ENCODE data around the gene EPHA2. TPM values are rescaled to one million over a fixed set of nuclear protein-coding genes. Genes with fewer than 3 reads are reported as not detected.
A peak's percentile ranks its signal among the peaks of the same experiment; 100 is the strongest.

EPHA2 gene
- total RNA-seq, 4 donors from 2014 or later = 30.0 to 66.9 (median 35.9) TPM

- DNase-seq (ENCODE audit: low spot score in 2 of 2) = no peak
- Histone ChIP-seq H3K4me1 (peaks cover 0 to 77% (median 4%) of the 10 kb centered on the region in 4 donors), H3K9me3 (no peaks in the 10 kb centered on the region), H3K27ac (peak overlapping the region in 3 of 4 donors; percentile 27 to 81 (median 56)), H3K4me3 (no peak overlapping the region), H3K36me3 (peaks cover 0 to 36% (median 0%) of the 10 kb centered on the region in 3 donors), H3K27me3 (no peaks in the 10 kb centered on the region)
- WGBS, 2 donors = 67 to 86% methylated on average over 3 of the region's 4 CpGs
- no peak for TF ChIP-seq EP300 (IDR thresholded peaks at IDR 0.05)
Measured at GRCh38 chr1:16122350-16122881, 33.5 kb downstream of the EPHA2 start.

DNA sequence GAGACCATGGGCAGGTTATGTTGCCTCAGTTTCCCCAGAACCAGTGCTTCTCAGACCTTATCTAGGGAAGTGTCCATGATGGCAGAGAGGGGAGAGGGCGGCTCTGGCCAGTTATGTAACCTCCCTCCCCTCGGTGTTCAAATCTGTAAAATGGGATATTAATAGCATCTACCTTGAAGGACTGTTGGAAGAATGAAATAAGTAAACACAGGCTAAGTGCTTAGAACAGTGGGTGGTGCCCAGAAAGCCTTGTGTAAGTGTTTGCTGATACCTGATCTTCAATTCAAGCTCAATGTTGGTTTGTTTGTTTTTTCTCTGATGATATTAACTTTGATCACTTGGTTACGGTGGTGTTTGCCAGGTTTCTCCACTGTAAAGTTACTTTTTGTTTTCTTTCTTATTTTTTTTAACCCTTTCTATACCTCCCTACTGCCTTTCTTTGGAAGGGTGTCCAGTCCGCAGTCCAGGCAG is 34.9 kb downstream of the EPHA2 start:
- H3K27me3 ChIP-seq = no peaks in the 10 kb centered on the region
- peak overlapping the region in 2 of 4 donors; percentile 43 to 81 for H3K27ac ChIP-seq
- no peak for TF ChIP-seq CTCF (IDR thresholded peaks at IDR 0.05)
- H3K4me1 ChIP-seq = peaks cover 0 to 74% (median 5%) of the 10 kb centered on the region in 4 donors
- H3K9me3 ChIP-seq = no peaks in the 10 kb centered on the region
- peaks cover 0 to 21% (median 0%) of the 10 kb centered on the region in 3 donors for H3K36me3 ChIP-seq
- WGBS, 2 donors = 64% methylated on average over 4 of the region's 4 CpGs
- no peak for DNase-seq (ENCODE audit: low spot score in 2 of 2)
- H3K4me3 ChIP-seq = no peak overlapping the region

DNA sequence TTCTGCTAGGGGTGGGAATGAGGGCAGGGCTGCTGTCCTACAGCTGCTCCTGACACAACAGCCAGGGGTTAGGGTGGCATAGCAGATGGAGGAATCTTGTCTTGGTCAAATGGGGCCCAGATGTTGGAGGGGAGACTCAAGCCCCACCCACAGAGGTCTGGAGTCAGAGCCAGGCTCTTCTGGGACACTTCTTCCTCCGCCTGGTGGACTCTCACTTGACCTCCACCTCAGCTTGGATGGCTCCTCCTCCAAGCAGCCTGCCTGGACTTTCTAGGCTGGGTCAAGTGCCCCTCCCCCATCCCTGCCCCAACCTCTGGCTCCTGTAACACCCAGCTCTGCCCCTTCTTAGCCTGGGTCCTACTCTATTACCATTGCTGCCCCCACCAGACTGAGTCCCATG is 35.5 kb downstream of the EPHA2 start:
- H3K9me3 ChIP-seq = no peaks in the 10 kb centered on the region
- WGBS, 2 donors = 83% methylated on average over 1 of the region's 1 CpG
- H3K4me1 ChIP-seq = peaks cover 0 to 73% (median 6%) of the 10 kb centered on the region in 4 donors
- TF ChIP-seq EP300 (IDR thresholded peaks at IDR 0.05) = no peak
- no peak for TF ChIP-seq POLR2A (IDR thresholded peaks at IDR 0.05)
- TF ChIP-seq CTCF (IDR thresholded peaks at IDR 0.05) = no peak
- no peak overlapping the region for H3K4me3 ChIP-seq
- peak overlapping the region in 2 of 4 donors; percentile 7 to 81 for H3K27ac ChIP-seq
- no peak for DNase-seq (ENCODE audit: low spot score in 2 of 2)
- H3K27me3 ChIP-seq = no peaks in the 10 kb centered on the region
- peaks cover 0 to 16% (median 0%) of the 10 kb centered on the region in 3 donors for H3K36me3 ChIP-seq

DNA sequence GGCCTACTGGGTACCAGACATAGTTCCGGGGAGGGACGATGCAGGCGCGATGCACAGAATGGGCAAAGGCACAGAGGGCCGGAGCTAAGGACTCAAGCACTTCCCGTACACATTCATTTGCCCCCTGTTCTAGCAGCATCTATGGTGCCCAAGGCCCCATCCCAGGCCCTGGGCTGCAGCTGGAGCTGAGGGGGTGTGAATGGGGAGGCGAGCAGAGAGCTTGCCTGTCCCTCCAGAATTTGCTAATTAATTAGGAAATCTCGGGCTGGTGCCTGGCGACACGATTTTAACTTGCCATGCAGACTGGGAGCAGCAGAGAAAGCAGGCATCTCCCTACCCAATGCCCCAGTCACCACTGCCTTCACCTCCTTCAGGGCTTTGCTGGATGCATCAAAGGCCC is 35.9 kb downstream of the EPHA2 start:
- no peak overlapping the region for H3K4me3 ChIP-seq
- 71 to 83% methylated on average over 10 of the region's 10 CpGs for WGBS, 2 donors

GRCh38 chr1:16119504-16119903 is 36.4 kb downstream of the EPHA2 start:
- TF ChIP-seq EP300 (IDR thresholded peaks at IDR 0.05) (no peak), CTCF (IDR thresholded peaks at IDR 0.05) (no peak), POLR2A (IDR thresholded peaks at IDR 0.05) (no peak)
- no peaks in the 10 kb centered on the region for H3K9me3 ChIP-seq

More for the DNA sequence above, 35.9 kb downstream of the EPHA2 start:
- Histone ChIP-seq H3K27me3 (no peaks in the 10 kb centered on the region), H3K27ac (peak overlapping the region in 1 of 4 donors; percentile 81), H3K4me1 (peaks cover 0 to 74% (median 6%) of the 10 kb centered on the region in 4 donors), H3K36me3 (peaks cover 0 to 11% (median 0%) of the 10 kb centered on the region in 3 donors), H3K9me3 (no peaks in the 10 kb centered on the region)
- no peak for DNase-seq (ENCODE audit: low spot score in 2 of 2)
- no peak for TF ChIP-seq EP300 (IDR thresholded peaks at IDR 0.05)
- no peak for TF ChIP-seq CTCF (IDR thresholded peaks at IDR 0.05)
- no peak for TF ChIP-seq POLR2A (IDR thresholded peaks at IDR 0.05)

More at GRCh38 chr1:16119504-16119903, 36.4 kb downstream of the EPHA2 start:
- H3K4me3 ChIP-seq = no peak overlapping the region
- peaks cover 0 to 7% (median 0%) of the 10 kb centered on the region in 3 donors for H3K36me3 ChIP-seq
- H3K4me1 ChIP-seq = peaks cover 0 to 74% (median 6%) of the 10 kb centered on the region in 4 donors
- no peaks in the 10 kb centered on the region for H3K27me3 ChIP-seq
- no peak for DNase-seq (ENCODE audit: low spot score in 2 of 2)
- H3K27ac ChIP-seq = peak overlapping the region in 2 of 4 donors; percentile 14 to 81
- WGBS, 2 donors = 91% methylated on average over 6 of the region's 6 CpGs

Measured in tibial nerve (tissue), 4 donors.